Putamen (tissue), 1 donor: ENCODE measurements around the gene ACOT13.
"Not testable (repeated sequence)": the region's sequence is repeated elsewhere in the genome, so short reads cannot be mapped to it uniquely, and the experiment has no call there.

Experiments used
- DNase-seq: peaks from one replicate; pipeline ENCODE4 v3.0.0-alpha.2; 2016; ENCODE audit warnings: low spot score

Gene ACOT13

GRCh38 chr6:24730653-24731052 lies 63.8 kb downstream of the ACOT13 start:
- DNase-seq: not testable (repeated sequence)

- DNase-seq: not testable (repeated sequence)
Measured at GRCh38 chr6:24731456-24732134, 64.7 kb downstream of the ACOT13 start.

- no peak for DNase-seq
Measured at GRCh38 chr6:24734166-24734565, 67.3 kb downstream of the ACOT13 start.

GRCh38 chr6:24734710-24735109 lies 67.8 kb downstream of the ACOT13 start:
- DNase-seq: not testable (repeated sequence)

- DNase-seq: no peak
Measured at GRCh38 chr6:24738741-24739140, 71.9 kb downstream of the ACOT13 start.

GRCh38 chr6:24740861-24741260 lies 74.0 kb downstream of the ACOT13 start:
- no peak for DNase-seq

GRCh38 chr6:24742216-24742738 lies 75.4 kb downstream of the ACOT13 start:
- no peak for DNase-seq

- DNase-seq: no peak
Measured at GRCh38 chr6:24743265-24743943, 76.5 kb downstream of the ACOT13 start.

- no peak for DNase-seq
Measured at GRCh38 chr6:24743944-24744335, 77.1 kb downstream of the ACOT13 start.

GRCh38 chr6:24744911-24745310 lies 78.0 kb downstream of the ACOT13 start:
- DNase-seq: peak; percentile 40

- no peak for DNase-seq
Measured at GRCh38 chr6:24749297-24749696, 82.4 kb downstream of the ACOT13 start.

- DNase-seq: not testable (repeated sequence)
Measured at GRCh38 chr6:24750878-24751277, 84.0 kb downstream of the ACOT13 start.

GRCh38 chr6:24752503-24752902 lies 85.6 kb downstream of the ACOT13 start:
- no peak for DNase-seq

GRCh38 chr6:24752917-24753492 lies 86.1 kb downstream of the ACOT13 start:
- no peak for DNase-seq

GRCh38 chr6:24753545-24753944 lies 86.7 kb downstream of the ACOT13 start:
- no peak for DNase-seq

- not testable (repeated sequence) for DNase-seq
Measured at GRCh38 chr6:24754378-24754777, 87.5 kb downstream of the ACOT13 start.
